T47D (cell line): ENCODE measurements around the gene NFKB1.
"Not testable (repeated sequence)": the region's sequence is repeated elsewhere in the genome, so short reads cannot be mapped to it uniquely, and the experiment has no call there.

ENCODE experiments used
- DNase-seq, 2 experiments: peaks; one replicate each; pipeline versions ENCODE4 v3.0.0 to v3.0.0-alpha.2; 2011 to 2012; ENCODE audit warnings: low read depth in 1 of 2, low spot score in 1 of 2
- JUND ChIP-seq: IDR thresholded peaks from 2 replicates; pipeline ENCODE4 v1.6.1; 2012; ENCODE audit warnings: low read depth
- in situ Hi-C: cut with HindIII; loops from 2 replicates; pipeline ENCODE4 v1.10.0; 2016; ENCODE audit warnings: low sequenced_read_pairs, low pct_unique_long_range_greater_than_20kb

NFKB1 gene

DNA sequence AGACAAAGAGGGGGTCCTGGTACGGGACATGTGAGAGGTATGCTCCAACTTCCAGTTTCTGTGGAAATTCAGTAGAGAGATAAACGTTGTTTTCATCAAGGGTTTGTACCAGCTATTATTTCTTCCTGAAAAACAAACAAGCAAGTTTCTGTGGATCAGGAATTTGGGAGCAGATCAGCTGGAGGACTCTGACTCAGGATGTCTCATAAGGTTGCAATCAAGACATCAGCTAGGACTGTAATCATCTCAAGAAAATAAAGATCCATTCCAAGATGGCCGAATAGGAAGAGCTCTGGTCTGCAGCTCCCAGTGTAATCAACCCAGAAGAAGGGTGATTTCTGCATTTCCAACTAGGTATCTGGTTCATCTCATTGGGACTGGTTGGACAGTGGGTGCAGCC, 23.5 kb upstream of the NFKB1 start:
- no peak for TF ChIP-seq JUND
- DNase-seq, result no peak
- in situ Hi-C loops, result no loop called here

DNA sequence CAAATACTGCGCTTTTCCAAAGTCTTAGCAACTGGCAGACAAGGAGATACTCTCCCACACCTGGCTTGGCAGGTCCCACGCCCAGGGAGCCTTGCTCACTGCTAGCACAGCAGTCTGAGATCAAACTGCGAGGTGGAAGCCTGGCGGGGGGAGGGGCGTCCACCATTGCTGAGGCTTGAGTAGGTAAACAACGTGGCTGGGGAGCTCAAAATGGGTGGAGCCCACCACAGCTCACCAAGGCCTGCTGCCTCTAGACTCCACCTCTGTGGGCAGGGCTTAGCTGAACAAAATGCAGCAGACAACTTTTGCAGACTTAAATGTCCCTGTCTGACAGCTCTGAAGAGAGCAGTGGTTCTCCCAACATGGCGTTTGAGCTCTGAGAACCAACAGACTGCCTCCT, 23.0 kb upstream of the NFKB1 start:
- in situ Hi-C loops, result no loop called here
- TF ChIP-seq JUND, result no peak
- no peak for DNase-seq

DNA sequence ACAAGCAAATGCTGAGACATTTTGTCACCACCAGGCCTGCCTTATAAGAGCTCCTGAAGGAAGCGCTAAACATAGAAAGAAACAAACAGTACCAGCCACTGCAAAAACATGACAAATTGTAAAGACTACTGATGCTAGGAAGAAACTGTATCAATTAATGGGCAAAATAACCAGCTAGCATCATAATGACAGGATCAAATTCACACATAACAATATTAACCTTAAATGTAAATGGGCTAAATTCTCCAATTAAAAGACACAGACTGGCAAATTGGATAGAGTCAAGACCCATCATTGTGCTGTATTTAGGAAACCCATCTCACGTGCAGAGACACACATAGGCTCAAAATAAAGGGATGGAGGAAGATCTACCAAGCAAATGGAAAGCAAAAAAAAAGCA, 21.3 kb upstream of the NFKB1 start:
- in situ Hi-C loops, result not testable (repeated sequence)

DNA sequence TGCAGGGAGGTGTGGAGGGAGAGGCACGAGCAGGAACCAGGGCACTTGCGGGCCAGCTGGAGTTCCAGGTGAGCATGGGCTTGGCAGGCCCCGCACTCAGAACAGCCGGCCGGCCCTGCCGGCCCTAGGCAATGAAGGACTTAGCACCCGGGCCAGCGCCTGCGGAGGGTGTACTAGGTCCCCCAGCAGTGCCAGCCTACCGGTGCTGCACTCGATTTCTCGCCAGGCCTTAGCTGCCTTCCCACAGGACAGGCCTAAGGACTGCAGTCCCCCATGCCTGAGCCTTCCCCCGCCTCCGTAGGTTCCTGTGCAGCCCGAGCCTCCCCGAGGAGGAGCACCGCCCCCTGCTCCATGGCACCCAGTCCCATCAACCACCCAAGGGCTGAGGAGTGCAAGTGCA, 18.0 kb upstream of the NFKB1 start:
- no peak for TF ChIP-seq JUND
- in situ Hi-C loops, result no loop called here
- no peak for DNase-seq

More for the DNA sequence above, 21.3 kb upstream of the NFKB1 start:
- DNase-seq, result not testable (repeated sequence)

DNA sequence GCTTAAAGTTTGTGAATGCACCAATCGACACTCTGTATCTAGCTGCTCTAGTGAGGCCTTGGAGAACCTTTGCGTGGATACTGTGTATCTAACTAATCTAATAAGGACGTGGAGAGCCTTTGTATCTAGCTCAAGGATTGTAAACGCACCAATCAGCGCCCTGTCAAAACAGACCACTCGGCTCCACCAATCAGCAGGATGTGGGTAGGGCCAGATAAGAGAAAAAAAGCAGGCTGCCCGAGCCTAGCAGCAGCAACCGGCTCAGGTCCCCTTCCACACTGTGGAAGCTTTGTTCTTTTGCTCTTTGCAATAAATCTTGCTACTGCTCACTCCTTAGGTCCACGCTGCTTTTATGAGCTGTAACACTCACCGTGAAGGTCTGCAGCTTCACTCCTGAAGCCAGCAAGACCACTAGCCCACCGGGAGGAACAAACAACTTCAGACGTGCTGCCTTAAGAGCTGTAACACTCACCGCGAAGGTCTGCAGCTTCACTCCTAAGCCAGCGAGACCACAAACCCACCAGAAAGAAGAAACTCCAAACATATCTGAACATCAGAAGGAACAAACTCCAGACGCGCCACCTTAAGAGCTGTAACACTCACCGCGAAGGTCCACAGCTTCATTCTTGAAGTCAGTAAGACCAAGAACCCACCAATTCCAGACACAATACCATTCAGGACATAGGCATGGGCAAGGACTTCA, 17.0 kb upstream of the NFKB1 start:
- DNase-seq, in situ Hi-C loops: not testable (repeated sequence)

DNA sequence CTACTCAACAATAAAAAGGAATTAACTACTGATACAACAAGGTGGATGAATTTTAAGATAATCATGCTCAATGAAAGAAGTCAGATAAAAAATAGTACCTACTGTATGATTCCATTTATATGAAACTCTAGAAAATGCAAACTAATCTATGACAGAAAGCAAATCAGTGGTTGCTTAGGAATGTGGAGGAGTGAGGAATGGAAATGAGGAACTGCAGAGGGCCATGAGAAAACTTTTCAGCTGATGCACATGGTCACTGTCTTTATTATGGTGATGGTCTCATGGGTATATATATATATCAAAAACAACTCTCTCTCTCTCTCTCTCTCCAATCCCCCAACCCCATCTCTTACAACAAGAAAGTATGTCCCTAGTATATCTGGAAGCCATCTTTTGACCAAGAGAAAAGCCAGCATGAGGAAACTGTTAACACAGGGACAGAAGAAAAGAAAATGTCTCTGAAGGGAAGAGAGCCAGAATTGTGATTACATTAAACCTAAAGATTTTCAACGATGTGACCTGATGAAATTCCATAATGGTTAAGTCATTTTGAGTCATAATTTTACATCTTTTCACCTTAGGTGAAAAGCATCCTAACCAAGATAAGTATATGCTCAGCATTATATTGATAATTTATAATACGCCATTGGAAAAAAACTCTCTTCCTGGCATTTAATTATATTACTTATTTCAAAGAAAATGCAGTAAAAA, 8.5 kb upstream of the NFKB1 start:
- in situ Hi-C loops, result no loop called here
- DNase-seq, result no peak
- TF ChIP-seq JUND, result no peak

DNA sequence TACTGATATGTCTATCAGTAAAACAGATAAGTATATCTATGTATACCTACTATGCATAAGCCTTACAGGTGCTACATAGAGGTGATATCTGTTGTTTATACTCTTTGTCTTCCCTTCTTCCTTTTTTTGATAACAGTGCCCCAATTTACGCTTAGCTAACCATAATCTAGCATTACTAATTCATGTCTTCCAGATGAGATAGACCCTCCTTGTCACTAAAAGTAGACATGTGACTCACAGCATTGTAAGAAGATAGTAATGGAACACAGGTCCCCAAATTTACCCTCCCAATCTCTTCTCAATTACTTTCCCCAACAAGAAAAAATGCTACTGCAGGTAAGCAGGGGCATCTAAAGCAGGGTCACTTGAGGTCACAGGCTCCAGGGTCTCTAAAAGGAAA, 7.9 kb upstream of the NFKB1 start:
- no peak for TF ChIP-seq JUND
- in situ Hi-C loops, result no loop called here
- DNase-seq, result no peak

DNA sequence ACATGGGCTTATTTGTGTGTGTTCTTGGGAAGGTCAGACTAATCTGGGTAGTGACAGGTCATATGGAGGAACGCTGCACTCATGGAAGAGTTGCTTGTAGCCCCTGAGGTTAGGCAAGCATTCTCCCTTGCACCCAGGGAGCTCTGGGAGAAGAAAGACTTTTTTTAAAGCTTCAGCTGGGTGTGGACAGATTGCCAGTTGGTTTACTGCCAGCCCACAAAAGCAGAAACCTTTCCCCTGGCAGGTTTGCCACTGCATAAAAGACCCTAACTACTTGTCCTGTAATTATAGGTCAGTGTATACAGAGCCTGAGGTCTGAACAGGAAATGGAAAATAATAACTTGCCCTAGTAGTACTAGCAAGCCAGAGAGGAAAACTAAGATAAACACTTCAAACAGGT, 7.4 kb upstream of the NFKB1 start:
- DNase-seq, result no peak
- TF ChIP-seq JUND, result no peak
- in situ Hi-C loops, result no loop called here

DNA sequence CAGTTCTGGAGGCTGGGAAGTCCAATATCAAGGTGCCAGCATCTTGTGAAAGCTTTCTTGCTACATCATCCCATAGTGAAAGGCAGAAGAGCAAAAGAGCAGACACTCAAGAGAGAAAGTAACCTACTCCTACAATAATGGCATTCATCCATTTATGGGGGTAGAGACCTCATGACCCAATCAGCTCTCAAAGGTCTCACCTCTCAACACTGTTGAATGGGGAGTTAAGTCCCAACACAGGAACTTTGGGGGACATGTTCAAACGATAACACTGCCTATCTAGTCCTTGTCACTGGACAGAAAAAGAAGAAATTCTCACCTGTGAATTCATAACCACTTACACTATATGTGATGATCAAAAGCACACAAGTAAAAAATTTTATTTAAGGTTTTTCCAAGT, 6.6 kb upstream of the NFKB1 start:
- no peak for DNase-seq
- in situ Hi-C loops, result no loop called here
- TF ChIP-seq JUND, result no peak

DNA sequence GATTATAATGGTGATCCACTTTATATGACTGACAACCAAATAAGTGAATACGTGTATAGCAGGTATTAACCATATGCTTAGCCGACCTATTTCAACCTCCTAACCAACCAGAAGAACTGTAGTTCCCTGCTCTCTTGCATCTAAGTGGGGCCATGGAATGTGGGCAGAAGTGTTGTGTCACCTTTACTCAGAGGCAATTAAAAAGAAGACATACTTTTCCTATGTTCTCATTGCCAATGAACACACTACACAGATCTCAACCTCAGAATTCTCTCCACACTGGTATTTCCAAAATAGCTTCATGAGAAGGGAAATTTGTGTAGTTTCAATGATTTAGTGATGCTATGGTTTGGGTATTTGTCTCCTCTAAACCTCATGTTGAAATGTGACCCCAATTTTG, 3.2 kb upstream of the NFKB1 start:
- in situ Hi-C loops, result no loop called here
- TF ChIP-seq JUND, result no peak

DNA sequence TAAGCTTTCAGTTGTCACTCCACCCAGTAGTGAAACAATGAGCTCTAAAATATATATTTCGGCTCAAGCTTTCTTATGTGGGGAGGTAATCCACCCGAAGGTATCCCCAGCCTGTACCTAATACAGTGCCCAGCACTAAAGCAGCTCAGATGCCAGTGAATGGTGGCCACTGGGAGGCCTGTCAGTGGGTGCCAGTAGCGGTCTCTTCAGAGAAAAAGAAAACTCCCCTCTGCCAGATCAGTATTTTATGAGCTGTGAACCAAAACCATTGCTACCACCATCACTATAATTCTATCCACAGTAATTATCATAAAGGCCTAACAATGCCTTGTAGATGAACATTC, 835 bp upstream of the NFKB1 start:
- in situ Hi-C loops, result no loop called here
- DNase-seq, result peak in 1 of 2 experiments; percentile 12
- no peak for TF ChIP-seq JUND

More for the DNA sequence above, 3.2 kb upstream of the NFKB1 start:
- DNase-seq, result no peak

DNA sequence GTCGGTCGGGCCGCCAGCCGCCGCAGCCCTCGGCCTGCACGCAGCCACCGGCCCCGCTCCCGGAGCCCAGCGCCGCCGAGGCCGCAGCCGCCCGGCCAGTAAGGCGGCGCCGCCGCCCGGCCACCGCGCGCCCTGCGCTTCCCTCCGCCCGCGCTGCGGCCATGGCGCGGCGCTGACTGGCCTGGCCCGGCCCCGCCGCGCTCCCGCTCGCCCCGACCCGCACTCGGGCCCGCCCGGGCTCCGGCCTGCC, 213 bp downstream of the NFKB1 start:
- DNase-seq, result peak in 1 of 2 experiments; percentile 5
- in situ Hi-C loops, result no loop called here
- no peak for TF ChIP-seq JUND

DNA sequence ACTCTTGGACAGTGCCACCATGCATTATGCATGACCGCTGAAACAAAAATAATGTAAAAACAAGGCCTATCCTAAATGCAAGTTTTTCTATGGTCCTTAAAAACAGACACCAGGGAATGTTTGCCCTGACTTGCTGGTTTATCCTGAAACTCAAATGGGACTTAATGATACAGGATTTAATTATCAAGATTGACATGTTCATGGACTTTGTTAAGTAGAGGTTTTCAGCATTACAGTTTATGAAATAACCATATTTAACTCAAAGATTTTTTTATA, 1.3 kb downstream of the NFKB1 start:
- in situ Hi-C loops, result no loop called here
- TF ChIP-seq JUND, result no peak
- no peak for DNase-seq

DNA sequence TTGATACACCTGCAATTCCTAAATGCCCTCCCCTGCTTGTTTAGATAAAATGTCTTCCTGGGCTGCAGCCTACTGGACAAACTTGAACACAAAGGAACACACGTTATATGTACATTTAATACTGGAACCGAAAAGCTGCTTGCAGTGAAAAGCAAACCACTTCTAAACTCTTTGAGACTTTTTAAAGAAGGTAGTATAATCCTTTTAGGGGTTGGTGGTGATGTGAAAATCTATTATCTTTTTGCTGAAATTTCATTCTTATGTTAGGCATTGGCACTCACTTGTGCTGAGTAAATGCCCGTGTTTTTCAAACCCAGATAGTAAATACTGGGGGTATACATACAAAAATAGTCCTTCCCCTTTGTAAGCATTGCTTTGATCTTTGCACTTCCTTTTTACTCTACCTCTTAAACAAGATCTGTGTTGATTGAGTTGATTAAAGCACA, 2.2 kb downstream of the NFKB1 start:
- TF ChIP-seq JUND, result no peak
- peak in 1 of 2 experiments; percentile 37 for DNase-seq
- in situ Hi-C loops, result no loop called here
